Uterus (tissue), 4 donors: ENCODE data around the gene RELL1. TPM values are rescaled to one million over a fixed set of nuclear protein-coding genes. Genes with fewer than 3 reads are reported as not detected.

Experiments used
- DNase-seq, 2 donors: peaks; one replicate each; pipeline ENCODE4 v3.0.0-alpha.2; 2019 to 2020
- H3K27ac ChIP-seq, 2 donors: fragments of 200-600 bp; sonication (generic); 1 replicate in 1 of 2; 2 replicates in 1 of 2; pipeline ENCODE4 v1.5.1; 2016 to 2018
- H3K27me3 ChIP-seq, 2 donors: fragments of 200-600 bp; sonication (generic); one replicate each; pipeline ENCODE4 v1.5.1; 2018 to 2019; ENCODE audit warnings: control low read depth in 1 of 2
- H3K36me3 ChIP-seq, 2 donors: fragments of 200-600 bp; sonication (generic); one replicate each; pipeline ENCODE4 v1.5.1; 2019; ENCODE audit warnings: control low read depth in 1 of 2
- H3K4me1 ChIP-seq, 2 donors: fragments of 200-600 bp; sonication (generic); one replicate each; pipeline ENCODE4 v1.5.1; 2018 to 2019; ENCODE audit warnings: control low read depth in 1 of 2
- H3K4me3 ChIP-seq, 2 donors: fragments of 200-600 bp; sonication (generic); 1 replicate in 1 of 2; 2 replicates in 1 of 2; pipeline ENCODE4 v1.5.1; 2018 to 2019; ENCODE audit warnings: mild to moderate bottlenecking in 1 of 2
- H3K9me3 ChIP-seq, 2 donors: fragments of 200-600 bp; sonication (generic); one replicate each; pipeline ENCODE4 v1.5.1; 2019; ENCODE audit warnings: control low read depth in 1 of 2
- CTCF ChIP-seq, 4 experiments: fragments of 200-600 bp in 2 of 4; fragments of 450-650 bp in 2 of 4; sonication (generic) in 2 of 4; IDR thresholded peaks; one replicate each; pipeline ENCODE4 v1.5.1; 2016 to 2019; ENCODE audit warnings: antibody characterized with exemption in 4 of 4, mild to moderate bottlenecking in 2 of 4, moderate library complexity in 1 of 4
- POLR2A ChIP-seq, 2 donors: fragments of 450-650 bp; IDR thresholded peaks; one replicate each; pipeline ENCODE4 v1.6.1; 2016; ENCODE audit warnings: antibody characterized with exemption in 2 of 2, mild to moderate bottlenecking in 1 of 2, moderate library complexity in 1 of 2
- intact Hi-C: fragments of 100-400 bp; cut with DNase I; formaldehyde crosslinking; loops from one replicate; pipeline ENCODE4 v1.15.1; 2023; ENCODE audit warnings: low total_unique reads
- total RNA-seq, 4 donors: library from RNA; depleted of rRNA in 3 of 4; stranded (reverse); fragments of >200 nt in 3 of 4; gene quantifications; one replicate each; pipeline versions ENCODE4 v1.1.0 to v1.2.4, GENCODE V29; 2014 to 2023
- donor health status: DM: yes; HTN: yes; CAD: no.

RELL1 gene
- total RNA-seq, 4 donors from 2014 or later = 21.2 to 64.0 (median 44.3) TPM

DNA sequence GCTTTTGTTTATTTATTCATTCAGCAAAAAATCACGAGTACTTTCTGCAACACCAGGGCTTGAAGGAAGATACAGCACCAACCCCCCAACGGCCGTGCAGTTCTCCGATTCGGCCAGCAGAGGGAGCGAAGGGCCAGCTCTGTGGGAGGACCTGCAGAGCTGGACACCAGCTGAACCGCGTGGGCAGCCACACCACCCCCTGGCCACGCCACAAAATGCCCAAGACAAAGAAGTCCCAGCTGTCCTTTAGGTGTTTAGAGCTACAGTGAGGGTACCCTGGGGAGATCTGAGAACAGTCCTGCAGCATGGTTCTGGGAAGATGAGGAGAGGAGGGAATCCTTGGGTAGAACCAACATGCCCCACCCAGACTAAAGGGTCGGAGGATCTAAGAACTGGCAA, 83.1 kb downstream of the RELL1 start:
- Histone ChIP-seq H3K4me1 (no peaks in the 10 kb centered on the region), H3K27me3 (no peaks in the 10 kb centered on the region), H3K27ac (no peak overlapping the region), H3K4me3 (no peak overlapping the region), H3K36me3 (no peaks in the 10 kb centered on the region), H3K9me3 (no peaks in the 10 kb centered on the region)
- peak; percentile 77 to 86 for DNase-seq
- TF ChIP-seq POLR2A (IDR thresholded peaks at IDR 0.05) (no peak), CTCF (IDR thresholded peaks at IDR 0.05) (peak; percentile 91 to 97 (median 96))
- intact Hi-C loops = loop anchor here (10.0 kb wide), 1 partner anchor 192 kb away; no protein-coding TSS in a partner anchor

GRCh38 chr4:37602454-37603069, 83.6 kb downstream of the RELL1 start:
- TF ChIP-seq POLR2A (IDR thresholded peaks at IDR 0.05) (no peak), CTCF (IDR thresholded peaks at IDR 0.05) (no peak)
- no peaks in the 10 kb centered on the region for H3K4me1 ChIP-seq
- no peaks in the 10 kb centered on the region for H3K36me3 ChIP-seq

GRCh38 chr4:37601531-37601930, 84.6 kb downstream of the RELL1 start:
- Histone ChIP-seq H3K4me1 (no peaks in the 10 kb centered on the region), H3K27ac (no peak overlapping the region), H3K27me3 (no peaks in the 10 kb centered on the region), H3K36me3 (no peaks in the 10 kb centered on the region), H3K9me3 (no peaks in the 10 kb centered on the region), H3K4me3 (no peak overlapping the region)
- TF ChIP-seq POLR2A (IDR thresholded peaks at IDR 0.05) (no peak), CTCF (IDR thresholded peaks at IDR 0.05) (no peak)
- intact Hi-C loops = loop anchor here (10.0 kb wide), 1 partner anchor 193 kb away; no protein-coding TSS in a partner anchor
- no peak for DNase-seq

More at GRCh38 chr4:37602454-37603069, 83.6 kb downstream of the RELL1 start:
- no peaks in the 10 kb centered on the region for H3K27me3 ChIP-seq
- no peak overlapping the region for H3K4me3 ChIP-seq
- no peak for DNase-seq
- H3K27ac ChIP-seq = no peak overlapping the region
- intact Hi-C loops = loop anchor here (10.0 kb wide), 1 partner anchor 192 kb away; no protein-coding TSS in a partner anchor
- no peaks in the 10 kb centered on the region for H3K9me3 ChIP-seq

GRCh38 chr4:37599092-37599790, 86.9 kb downstream of the RELL1 start:
- no peaks in the 10 kb centered on the region for H3K27me3 ChIP-seq
- no peaks in the 10 kb centered on the region for H3K4me1 ChIP-seq
- no peak for DNase-seq
- no peaks in the 10 kb centered on the region for H3K36me3 ChIP-seq
- intact Hi-C loops = no loop called here
- no peak overlapping the region for H3K4me3 ChIP-seq
- H3K9me3 ChIP-seq = no peaks in the 10 kb centered on the region
- H3K27ac ChIP-seq = no peak overlapping the region
- TF ChIP-seq POLR2A (IDR thresholded peaks at IDR 0.05) = no peak
- TF ChIP-seq CTCF (IDR thresholded peaks at IDR 0.05) = no peak

- Histone ChIP-seq H3K27ac (no peak overlapping the region), H3K4me1 (no peaks in the 10 kb centered on the region), H3K36me3 (no peaks in the 10 kb centered on the region), H3K4me3 (no peak overlapping the region), H3K27me3 (no peaks in the 10 kb centered on the region), H3K9me3 (no peaks in the 10 kb centered on the region)
- no peak for TF ChIP-seq CTCF (IDR thresholded peaks at IDR 0.05)
- TF ChIP-seq POLR2A (IDR thresholded peaks at IDR 0.05) = no peak
- no peak for DNase-seq
- intact Hi-C loops = no loop called here
Observed at GRCh38 chr4:37597034-37597433, 89.1 kb downstream of the RELL1 start.
